ENCODE results near the gene PARD3.

PARD3 gene

DNA sequence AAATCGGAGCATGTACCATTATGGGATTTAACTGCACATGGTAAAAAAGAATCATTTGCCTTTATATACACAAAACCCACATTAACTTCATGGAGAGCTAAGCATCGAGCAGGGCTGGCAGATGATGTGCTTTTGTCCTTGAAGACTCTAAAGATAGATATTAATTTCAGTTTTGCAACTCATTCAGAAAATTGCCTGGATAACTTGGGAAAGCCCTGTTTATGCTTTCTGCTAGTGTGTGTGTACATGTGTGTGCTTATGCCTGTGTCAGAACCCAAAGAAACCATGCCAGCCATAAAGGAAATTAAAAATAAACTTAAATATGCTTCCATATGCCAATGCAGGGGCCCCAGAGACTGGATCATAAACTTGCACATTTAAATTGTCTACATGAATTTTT lies 640.0 kb downstream of the PARD3 start:
- no peak for DNase-seq

DNA sequence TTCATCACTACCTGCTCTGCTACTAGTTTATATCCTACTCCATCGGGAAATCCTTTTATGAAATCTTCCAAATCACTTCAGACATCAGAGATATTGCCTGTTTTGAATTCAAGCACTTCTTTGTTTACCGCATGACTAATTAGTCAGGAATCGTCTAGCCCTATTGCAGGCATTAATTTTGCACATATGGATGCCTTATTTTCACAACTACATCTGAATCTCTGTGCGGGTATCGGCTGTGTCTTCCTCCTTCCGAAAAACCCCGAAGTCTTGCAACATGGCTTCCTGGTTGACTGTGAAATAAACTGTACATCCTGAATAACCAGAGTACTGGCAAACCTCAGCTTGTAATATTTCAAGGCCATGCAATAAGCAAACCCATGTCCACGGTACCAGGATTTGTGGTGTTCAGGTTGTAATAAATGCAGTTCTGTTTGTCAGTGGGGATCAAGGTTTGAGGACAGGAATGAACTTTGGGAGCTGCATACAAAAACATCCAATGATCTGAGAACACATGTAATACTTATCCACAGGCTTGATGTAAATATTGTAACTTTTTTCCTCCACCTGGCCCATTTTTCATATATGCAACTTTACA lies 642.1 kb downstream of the PARD3 start:
- DNase-seq: no peak

GRCh38 chr10:34171957-34172527 lies 643.1 kb downstream of the PARD3 start:
- DNase-seq: no peak

DNA sequence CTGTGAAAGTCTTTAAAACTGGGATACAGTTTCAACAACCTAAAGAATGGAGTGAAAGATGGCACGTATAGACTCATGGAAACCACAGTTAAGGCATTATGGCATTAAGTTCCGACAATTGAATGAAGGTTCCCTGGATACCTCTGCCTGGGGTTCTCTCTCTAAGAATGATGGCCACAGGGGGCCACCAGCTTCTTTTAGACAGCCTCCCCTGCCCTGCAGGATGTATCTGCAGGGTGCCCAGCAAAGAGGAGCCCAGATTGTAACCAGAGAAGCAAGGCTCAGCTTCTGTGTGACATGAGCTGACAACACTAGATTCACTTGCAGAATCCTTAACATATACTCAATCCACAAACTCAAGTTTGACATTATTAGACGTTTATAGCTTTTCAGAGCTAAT lies 645.4 kb downstream of the PARD3 start:
- DNase-seq: no peak

DNA sequence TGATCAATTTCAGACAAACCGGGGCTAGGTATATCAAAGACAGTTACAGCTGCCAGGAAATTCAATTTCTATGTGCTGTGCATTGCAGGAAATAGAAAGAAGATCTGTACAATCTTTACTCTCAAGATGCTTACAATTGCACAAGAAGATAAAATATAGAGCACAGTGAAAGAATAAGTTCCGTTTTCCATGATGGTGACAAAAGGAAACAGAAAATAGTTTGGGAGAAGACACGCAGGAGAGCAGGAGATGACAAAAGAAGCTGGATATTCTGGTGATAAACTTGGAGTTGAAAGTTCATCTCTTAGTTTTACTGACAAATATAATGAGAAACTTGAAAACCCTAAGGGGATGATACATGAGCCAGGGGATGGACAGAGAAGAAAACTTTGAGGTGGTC lies 646.0 kb downstream of the PARD3 start:
- no peak for DNase-seq

- no peak for DNase-seq
Measured at GRCh38 chr10:34168439-34168838, 646.7 kb downstream of the PARD3 start.

GRCh38 chr10:34166823-34167222 lies 648.3 kb downstream of the PARD3 start:
- DNase-seq: no peak

DNA sequence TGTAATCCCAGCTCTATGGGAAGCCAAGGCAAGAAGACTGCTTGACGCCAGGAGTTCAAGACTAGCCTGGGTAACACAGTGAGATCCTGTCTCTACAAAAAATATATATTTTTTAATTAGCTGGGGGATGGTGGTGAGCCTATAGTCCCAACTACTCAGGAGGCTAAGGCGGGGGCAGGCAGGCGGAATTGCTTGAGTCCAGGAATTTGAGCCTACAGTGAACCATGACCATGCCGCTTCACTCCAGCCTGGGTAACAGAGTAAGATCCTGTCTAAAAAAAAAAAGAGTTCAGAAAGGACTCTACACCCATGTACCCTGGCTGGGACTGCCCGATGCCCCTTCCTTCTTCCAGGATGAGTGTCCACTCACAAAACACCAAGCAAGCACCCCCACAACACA lies 648.7 kb downstream of the PARD3 start:
- DNase-seq: no peak

GRCh38 chr10:34164029-34164428 lies 651.1 kb downstream of the PARD3 start:
- no peak for DNase-seq

DNA sequence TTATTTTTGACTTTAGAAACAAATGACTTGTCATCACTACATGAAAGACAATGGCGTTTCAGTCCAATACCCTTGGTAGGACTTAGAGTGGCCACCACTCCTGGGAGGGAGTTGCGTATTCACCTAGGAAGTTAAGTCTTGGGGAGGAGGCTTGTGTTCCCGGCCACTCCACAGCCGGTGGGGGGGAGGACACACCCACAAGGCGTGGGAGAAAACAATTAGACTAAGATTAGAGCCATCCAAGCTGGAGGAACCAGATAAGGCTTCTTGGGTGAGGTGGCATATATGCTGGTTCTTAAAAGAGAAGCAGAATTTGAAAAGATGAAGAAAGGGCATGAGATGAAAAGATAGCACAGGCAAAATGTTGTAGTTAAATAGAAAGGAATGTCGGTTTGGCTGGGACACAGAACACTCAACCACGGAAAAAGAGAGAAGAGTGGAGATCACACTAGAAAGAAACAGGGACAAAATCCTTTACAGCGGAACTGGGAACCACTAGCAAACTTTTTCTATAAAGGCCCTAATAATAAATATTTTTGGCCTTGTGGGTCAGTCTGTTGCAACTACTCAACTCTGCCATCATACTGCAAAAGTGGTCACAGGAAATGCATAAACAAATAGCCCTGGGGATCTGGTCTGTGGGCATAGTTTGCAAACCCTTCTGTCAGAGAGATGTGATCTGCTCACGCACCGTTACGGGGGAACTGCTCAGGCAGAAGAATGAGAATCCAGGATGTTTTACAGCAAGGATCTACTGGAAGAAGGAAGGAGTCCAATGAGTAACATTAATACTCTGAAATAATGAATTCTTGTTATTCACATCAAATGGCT lies 651.8 kb downstream of the PARD3 start:
- DNase-seq: no peak

DNA sequence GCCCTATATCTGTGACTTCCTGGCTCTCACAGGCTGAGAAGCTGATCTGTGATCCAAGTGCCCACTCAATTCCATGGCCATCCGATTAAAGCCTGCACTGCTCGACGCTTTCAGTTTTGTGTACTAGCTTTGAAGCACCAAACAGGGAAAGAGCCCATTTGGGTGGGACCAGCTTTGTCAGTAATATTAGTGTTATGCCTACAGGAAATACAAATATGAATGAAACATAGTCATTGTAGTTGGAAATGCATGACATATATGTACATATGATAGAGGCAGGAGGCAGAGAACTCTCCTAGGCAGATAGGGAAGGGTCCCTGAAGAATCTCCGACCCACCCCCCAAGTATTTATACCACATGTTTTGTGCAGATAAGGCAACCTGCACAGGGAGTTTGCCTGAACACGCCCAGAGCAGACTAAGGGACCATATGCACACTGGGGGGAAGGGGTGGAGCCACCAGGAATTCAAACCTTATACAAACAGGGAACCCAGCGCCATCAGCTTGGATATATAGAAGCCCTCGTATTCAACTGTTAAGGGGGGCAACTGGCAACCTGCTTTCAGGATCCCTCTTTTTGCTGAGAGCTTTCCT lies 653.2 kb downstream of the PARD3 start:
- DNase-seq: no peak

GRCh38 chr10:34160595-34160994 lies 654.5 kb downstream of the PARD3 start:
- no peak for DNase-seq

- DNase-seq: no peak
Measured at GRCh38 chr10:34157501-34157900, 657.6 kb downstream of the PARD3 start.

- no peak for DNase-seq
Measured at GRCh38 chr10:34156781-34157425, 658.2 kb downstream of the PARD3 start.

- no peak for DNase-seq
Measured at GRCh38 chr10:34155812-34156211, 659.3 kb downstream of the PARD3 start.

GRCh38 chr10:34154383-34154900 lies 660.7 kb downstream of the PARD3 start:
- DNase-seq: peak in 1 of 56 donors; percentile 3

DNA sequence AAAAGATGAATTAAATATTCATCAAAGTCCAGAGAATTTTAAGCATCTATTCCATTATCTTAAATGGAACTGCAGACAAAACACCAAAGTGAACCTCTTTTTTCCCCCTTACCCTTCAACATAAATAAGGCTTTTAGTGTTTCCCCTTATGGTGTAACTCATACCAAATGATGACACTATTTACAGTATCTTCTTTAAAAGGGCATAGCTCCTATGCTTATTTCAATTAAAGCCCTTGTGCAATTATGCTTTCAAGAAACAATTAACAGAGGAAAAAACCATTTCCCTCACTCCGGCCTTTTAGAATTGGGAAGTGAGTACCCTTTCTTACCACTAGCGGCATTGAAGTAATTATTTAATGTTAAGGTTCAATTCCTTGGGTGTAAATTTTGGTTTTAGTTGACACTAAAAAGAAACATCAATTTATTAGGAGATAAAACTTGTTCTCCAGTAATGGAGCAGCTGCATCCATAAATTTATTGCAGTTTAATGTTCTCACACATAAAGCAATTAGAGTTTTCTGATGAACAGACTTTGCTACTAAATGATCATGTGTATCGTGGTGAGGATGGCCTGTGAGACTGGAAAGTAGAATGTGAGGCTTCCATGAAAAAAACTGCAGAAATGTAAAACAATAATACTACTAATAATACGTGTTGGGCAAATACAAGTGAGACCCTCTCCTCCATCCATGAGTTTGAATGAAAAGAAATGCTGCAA lies 661.3 kb downstream of the PARD3 start:
- DNase-seq: no peak

GRCh38 chr10:34152434-34152833 lies 662.7 kb downstream of the PARD3 start:
- no peak for DNase-seq

DNA sequence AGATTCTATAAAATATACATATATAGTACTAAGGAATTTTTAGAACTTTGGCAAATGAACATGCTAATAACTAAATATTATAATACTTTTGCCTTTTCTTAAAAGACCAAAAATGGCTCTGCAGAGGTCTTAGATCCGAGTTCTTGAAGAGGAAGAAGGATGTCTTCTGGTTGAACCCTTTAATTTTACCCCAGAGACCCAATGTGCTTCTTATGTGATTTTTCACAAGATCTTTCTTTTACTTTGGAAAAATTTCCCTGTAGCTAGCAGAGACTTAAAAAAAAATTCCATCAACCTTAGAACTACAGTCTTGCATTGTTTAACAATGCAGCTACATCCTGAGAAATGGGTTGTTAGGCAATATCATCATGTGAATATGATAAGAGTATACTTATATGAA lies 663.2 kb downstream of the PARD3 start:
- no peak for DNase-seq

DNA sequence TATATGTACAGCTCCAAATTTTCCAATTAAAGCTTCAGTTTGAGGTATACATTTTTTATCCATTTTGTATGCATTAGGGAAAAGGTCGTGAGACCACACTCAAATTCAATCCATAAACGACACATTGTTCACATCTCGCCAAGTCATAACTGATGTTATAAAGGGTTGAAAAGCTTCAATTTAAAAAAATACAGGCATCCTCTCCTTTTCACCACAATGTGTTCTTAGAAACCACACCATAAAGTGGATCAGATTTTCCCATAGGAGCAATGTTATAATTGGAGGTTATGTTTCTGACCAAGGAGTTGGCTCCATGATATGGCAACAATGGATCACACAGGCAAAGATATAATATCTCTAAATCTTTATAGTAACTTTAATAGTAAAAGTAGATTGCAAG lies 663.6 kb downstream of the PARD3 start:
- no peak for DNase-seq

DNA sequence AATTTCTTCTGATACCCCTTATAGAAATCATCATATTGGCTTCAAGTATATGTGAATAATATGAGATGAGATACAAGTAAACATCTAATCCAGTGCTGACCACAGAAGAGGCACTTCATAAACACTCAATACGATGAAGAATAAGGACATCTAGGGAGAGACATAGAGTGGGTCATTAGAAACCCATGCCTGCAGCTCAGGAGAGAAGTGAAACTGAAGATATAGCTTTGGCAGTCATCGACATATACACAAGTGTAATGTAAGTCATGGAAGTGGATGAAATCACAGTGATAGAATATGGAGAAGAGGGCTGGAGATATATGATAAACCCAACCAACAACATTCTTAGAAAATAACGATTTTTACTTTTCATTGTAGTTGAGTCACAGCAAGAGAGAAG lies 665.0 kb downstream of the PARD3 start:
- DNase-seq: no peak
